CD4-positive, alpha-beta T cell treated with Interleukin-6 for 4 hours (primary cell): ENCODE measurements around the gene CIBAR2.
A peak's percentile ranks its signal among the peaks of the same experiment; 100 is the strongest.
"Not testable (repeated sequence)": the region's sequence is repeated elsewhere in the genome, so short reads cannot be mapped to it uniquely, and the experiment has no call there.

ENCODE experiments used
- DNase-seq: peaks from one replicate; pipeline ENCODE4 v3.0.0-alpha.2; 2020; ENCODE audit warnings: mixed read lengths

The CIBAR2 gene

GRCh38 chr16:85127379-85127723, 15.1 kb upstream of the CIBAR2 start:
- no peak for DNase-seq

GRCh38 chr16:85126705-85127378, 14.6 kb upstream of the CIBAR2 start:
- DNase-seq, result no peak

GRCh38 chr16:85126394-85126704, 14.1 kb upstream of the CIBAR2 start:
- no peak for DNase-seq

DNA sequence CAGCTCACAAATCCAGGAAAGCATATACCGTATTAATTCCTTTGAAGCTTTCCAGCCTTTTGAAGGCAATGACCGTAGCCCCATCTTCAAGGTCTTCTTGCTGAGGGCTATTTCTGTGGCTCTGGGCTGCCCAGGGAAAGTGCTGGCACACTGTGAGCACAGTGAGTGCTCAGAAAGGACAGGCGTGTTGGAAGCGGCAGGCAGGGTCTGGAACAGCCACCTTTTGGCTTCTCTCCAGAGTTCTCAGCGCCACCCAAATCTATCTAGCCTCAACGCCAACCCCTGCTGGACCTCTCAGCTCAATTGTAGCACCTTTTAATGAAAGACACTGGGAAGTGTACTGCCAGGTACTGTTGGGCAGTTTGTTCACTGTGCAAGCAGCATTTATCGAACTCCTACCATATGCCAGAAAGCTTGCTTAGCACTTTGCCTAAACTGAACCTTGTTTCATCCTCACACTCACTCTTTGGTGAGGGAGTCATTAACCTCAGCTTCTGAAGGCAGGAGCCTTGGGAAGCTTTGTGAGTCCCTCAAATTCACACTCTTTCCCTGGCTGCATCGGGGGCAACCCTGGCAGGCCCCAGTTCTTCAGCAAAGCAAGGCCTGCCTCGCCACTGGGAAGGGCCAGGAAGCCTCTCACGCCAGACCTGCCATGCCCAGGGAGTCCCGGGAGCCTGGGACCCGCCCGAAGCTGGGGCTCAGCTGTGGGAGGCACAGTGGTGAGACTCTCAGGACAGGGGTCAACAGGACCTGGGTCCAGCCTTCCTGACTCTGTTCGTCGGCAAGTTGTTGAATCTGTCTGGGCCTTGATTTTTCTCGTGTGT, 13.5 kb upstream of the CIBAR2 start:
- no peak for DNase-seq

DNA sequence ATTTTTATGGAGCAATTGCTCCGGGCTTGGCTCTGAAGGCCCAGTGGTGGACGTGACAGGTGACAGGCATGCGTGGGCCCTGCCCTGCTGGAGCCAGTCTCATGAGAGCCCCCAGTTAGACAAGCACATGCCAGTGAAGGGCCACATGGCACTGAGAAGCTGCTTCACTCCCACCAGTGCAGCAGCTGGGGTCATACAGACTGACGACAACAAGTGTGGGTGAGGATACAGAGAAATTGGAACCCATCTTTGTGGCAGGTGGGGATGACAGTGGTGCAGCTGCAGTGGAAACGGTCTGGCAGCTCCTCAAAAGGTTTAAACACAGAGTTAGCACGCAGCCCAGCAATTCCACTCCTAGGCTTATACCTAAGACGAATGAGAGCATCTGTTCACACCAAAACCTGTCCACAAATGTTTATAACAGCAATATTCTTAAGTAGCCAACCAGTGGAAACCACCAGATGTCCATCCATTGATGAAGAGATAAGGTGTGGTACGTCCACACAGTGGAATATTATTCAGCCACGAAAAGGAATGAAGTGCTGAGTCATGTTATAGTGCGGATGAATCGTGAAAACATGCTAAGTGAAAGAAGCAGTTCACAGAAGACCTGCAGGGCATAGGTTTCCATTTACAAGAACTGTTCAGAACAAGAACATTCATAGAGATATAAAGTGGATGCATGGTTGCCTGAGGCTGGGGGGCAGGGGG, 12.5 kb upstream of the CIBAR2 start:
- DNase-seq, result no peak

- DNase-seq, result no peak
Measured at GRCh38 chr16:85123891-85124635, 11.8 kb upstream of the CIBAR2 start.

DNA sequence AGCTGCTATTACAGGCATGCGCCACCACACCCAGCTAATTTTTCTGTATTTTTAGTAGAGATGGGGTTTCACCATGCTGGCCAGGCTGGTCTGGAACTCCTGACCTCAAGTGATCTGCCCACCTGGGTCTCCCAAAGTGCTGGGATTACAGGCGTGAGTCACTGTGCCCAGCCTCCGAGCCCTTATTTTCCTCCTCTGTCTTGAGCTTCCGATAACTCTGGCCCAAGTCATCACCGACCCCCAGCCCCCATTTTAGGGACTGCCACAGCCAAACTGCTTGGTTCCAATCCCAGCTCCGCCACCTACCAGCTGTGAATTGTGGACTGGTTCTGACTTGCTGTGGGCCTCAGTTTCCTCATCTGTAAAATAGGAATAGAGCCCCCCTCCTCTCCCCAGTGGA, 11.2 kb upstream of the CIBAR2 start:
- DNase-seq, result not testable (repeated sequence)

DNA sequence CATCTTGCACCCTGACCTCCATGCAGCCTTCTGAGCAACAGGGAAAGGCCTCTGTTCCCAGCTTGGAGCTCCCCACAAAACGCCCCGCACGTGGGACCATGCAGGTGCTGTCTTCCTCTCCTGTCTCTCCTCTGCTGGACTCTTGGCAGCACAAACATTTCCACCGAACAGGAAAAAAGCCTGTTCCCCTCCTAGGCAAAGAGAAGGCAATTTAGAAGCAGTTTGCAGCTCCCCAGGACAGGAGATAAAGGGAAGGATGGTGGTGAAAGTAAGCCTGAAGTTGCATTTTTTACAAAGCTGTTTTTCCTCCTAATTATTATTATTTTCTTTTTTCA, 7.7 kb upstream of the CIBAR2 start:
- DNase-seq, result no peak

DNA sequence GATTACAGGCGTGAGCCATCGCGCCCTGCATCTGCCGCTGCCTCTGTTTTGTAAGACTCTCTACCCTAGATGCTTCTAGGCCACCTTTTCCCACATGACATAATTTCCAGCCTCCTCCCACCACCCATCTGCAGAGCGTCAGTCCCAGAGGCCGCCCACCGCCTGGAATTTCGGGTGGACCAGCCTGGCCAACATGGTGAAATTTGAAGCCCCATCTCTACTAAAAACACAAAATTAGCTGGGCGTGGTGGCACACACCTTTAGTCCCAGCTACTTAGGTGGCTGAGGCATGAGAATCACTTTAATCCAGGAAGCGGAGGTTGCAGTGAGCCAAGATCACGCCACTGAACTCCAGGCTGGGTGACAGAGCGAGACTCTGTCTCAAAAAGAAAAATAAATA, 5.1 kb upstream of the CIBAR2 start:
- no peak for DNase-seq

DNA sequence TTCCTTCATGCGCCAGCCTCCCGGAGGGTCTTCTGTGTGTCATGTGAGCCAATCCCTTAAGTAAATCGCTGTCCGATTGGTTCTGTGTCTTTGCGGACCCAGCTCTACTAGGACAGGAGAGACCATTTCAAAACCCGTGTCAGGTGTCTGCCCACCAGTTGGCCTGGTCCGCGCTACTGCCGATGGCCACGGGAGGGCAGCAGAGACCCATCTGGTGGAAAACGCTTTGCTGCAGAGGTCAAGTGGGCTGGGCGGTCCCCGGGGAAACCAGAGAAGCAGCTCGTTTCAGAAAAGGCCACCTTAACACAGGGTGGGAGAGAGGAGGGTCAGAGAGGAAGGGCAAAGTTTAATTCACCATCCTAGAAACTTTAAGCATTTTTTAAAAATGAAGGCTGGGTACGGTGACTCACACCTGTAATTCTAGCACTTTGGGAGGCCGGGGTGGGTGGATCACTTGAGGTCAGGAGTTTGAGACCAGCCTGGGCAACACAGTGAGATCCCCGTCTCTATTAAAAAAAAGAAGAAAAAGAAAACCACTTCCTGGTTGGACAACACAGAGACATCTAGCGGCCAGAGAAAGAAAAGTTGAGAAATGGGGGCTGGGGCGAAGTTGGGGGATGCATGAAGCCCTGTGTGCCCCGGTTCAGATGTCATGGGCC, 2.8 kb upstream of the CIBAR2 start:
- DNase-seq, result peak; percentile 81

- no peak for DNase-seq
Measured at GRCh38 chr16:85113913-85114312, 1.6 kb upstream of the CIBAR2 start.

- DNase-seq, result no peak
Measured at GRCh38 chr16:85113168-85113733, 979 bp upstream of the CIBAR2 start.

- no peak for DNase-seq
Measured at GRCh38 chr16:85111184-85111583, 1.1 kb downstream of the CIBAR2 start.

- no peak for DNase-seq
Measured at GRCh38 chr16:85110105-85110504, 2.2 kb downstream of the CIBAR2 start.

GRCh38 chr16:85107532-85107931, 4.7 kb downstream of the CIBAR2 start:
- DNase-seq, result no peak

DNA sequence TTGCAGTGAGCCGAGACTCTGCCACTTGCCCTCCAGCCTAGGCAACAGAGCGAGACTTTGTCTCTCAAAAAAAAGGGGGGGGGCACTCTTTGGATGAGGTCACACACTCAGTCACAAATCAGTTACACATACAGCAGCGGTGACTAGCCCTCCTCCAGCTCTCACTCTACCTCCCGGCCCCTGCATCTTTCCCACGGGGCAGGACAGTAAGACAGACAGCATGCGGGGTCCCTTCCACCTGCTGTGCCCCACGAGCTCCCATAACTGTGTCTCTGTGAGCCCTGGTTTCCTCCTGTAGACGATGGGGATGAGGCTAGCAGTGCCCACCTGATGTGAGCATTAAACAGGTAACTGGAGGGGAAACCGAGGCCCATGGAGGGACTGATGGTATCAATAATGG, 5.2 kb downstream of the CIBAR2 start:
- no peak for DNase-seq

GRCh38 chr16:85105475-85105874, 6.8 kb downstream of the CIBAR2 start:
- no peak for DNase-seq

DNA sequence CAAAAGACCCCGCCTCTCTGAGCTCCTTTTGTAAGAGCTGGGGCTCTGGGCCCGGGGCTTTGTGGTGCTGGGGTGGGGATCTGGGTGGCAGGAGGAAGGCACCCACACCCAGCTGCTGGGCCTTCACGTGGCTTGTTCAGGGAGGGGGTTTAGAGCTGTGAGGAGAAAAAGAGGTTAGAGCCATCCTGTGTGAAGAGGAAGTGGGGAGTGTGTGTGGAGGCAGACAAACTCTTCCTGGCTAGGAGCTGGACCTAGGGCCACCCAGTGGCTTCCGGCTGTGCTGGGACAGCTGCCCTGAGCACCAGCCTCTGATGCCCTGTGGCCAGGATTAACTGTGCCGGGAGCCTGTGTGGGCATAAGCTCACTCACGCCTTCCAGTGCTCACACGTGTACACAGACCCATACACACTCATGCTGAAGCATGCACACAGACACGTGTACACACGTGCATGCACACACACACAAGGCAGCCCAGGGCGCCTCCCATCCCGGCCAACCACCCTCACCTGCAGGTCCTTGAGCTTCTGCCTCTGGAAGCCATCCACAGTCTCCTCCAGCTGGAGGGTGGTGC, 7.4 kb downstream of the CIBAR2 start:
- DNase-seq, result peak; percentile 47

- no peak for DNase-seq
Measured at GRCh38 chr16:85104147-85104546, 8.1 kb downstream of the CIBAR2 start.

DNA sequence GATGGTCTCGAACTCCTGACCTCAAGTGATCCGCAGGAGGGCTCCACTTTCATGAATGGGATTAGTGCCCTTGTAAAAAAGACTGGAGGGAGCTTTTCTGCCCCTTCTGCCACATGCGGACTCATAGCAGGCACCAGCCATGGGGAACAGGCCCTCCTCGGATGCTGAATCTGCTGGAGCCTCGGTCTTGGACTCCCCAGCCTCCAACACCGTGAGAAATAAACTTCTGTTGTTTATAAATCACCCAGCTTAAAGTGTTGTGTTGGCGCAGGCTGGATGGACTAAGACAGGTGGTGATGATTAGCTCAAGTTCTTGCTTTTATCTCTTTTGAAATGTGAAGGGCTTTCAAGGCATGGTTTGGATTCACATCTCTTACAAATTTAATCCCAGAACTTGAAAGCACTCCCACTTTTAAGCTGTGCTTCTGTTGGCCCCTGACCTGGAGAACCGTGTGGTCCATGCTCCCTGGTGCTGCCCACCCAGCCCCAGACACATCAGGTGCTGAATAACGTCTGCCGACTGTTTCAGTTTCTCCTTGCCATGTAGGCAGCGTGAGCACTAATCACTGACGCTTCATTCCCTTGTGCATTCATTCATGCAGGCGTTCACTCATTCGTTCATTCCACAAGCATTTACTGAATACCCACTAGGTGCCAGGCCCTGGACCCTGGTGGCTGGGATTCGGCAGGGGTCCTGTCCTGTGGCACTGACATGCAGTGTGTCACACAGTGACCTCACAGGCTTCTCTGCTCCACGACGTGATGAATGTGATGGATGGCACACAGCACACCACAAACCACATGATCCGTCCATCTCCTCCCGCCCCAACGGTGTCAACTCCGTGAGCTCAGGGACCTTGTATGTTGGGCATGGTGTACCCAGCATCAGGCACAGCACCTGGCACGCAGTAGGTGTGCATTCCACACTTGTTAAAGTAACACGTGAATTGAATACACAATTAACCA, 8.9 kb downstream of the CIBAR2 start:
- DNase-seq, result no peak
